Neural cell (in vitro differentiated cells): Measurements from ENCODE around the gene XIRP2. TPM values are rescaled to one million over a fixed set of nuclear protein-coding genes. Genes with fewer than 3 reads are reported as not detected.

Source experiments
- H2AFZ ChIP-seq: fragments of 200-600, 300-800 bp; sonication (generic), shearing (Covaris generic); 2 replicates; pipeline ENCODE4 v1.6.0; 2014; ENCODE audit warnings: low read depth, mild to moderate bottlenecking, antibody characterized with exemption, low read length, moderate library complexity
- H3F3A ChIP-seq: fragments of 200-600 bp; shearing (Covaris generic); 2 replicates; pipeline ENCODE4 v1.6.1; 2016; ENCODE audit warnings: mild to moderate bottlenecking, moderate library complexity, mixed read lengths, antibody characterized with exemption, low read length; ENCODE audit not compliant: insufficient read depth, poor library complexity, severe bottlenecking
- H3K27ac ChIP-seq: fragments of 200-600, 300-800 bp; sonication (generic), shearing (Covaris generic); 2 replicates; pipeline ENCODE4 v1.5.1; 2014; ENCODE audit warnings: mild to moderate bottlenecking, low read length, moderate library complexity
- H3K27me3 ChIP-seq: fragments of 300-800, 200-600 bp; sonication (generic), shearing (Covaris generic); 2 replicates; pipeline ENCODE4 v1.6.0; 2014; ENCODE audit warnings: mild to moderate bottlenecking, low read depth, low read length, moderate library complexity; ENCODE audit not compliant: insufficient read depth
- H3K36me3 ChIP-seq: fragments of 300-800, 200-600 bp; sonication (generic), shearing (Covaris generic); 2 replicates; pipeline ENCODE4 v1.5.1; 2014; ENCODE audit warnings: mild to moderate bottlenecking, antibody characterized with exemption, low read length, moderate library complexity; ENCODE audit not compliant: insufficient read depth
- H3K4me2 ChIP-seq: fragments of 300-800, 200-600 bp; sonication (generic), shearing (Covaris generic); 2 replicates; pipeline ENCODE4 v1.6.0; 2014; ENCODE audit warnings: mild to moderate bottlenecking, low read length
- H3K4me3 ChIP-seq: fragments of 300-800, 200-600 bp; sonication (generic), shearing (Covaris generic); 2 replicates; pipeline ENCODE4 v1.5.1; 2014; ENCODE audit warnings: mild to moderate bottlenecking, low read length, moderate library complexity
- H3K79me2 ChIP-seq: fragments of 200-600 bp; shearing (Covaris generic); replicated peaks from 2 replicates; pipeline ENCODE4 v1.6.0; 2014; ENCODE audit warnings: mild to moderate bottlenecking, low read length, moderate library complexity; ENCODE audit not compliant: insufficient read depth
- H3K9ac ChIP-seq: fragments of 300-800, 200-600 bp; sonication (generic), shearing (Covaris generic); 2 replicates; pipeline ENCODE4 v1.6.1; 2016; ENCODE audit warnings: mild to moderate bottlenecking, low read length, mixed read lengths
- H3K9me2 ChIP-seq: fragments of 200-600 bp; shearing (Covaris generic); 2 replicates; pipeline ENCODE4 v1.6.1; 2016; ENCODE audit warnings: mild to moderate bottlenecking, low read length, mixed read lengths; ENCODE audit not compliant: insufficient read depth
- H3K9me3 ChIP-seq: fragments of 200-600, 300-800 bp; sonication (generic), shearing (Covaris generic); 2 replicates; pipeline ENCODE4 v1.6.1; 2016; ENCODE audit warnings: mild to moderate bottlenecking, mixed run types, low read length, moderate library complexity, mixed read lengths
- H4K20me1 ChIP-seq: fragments of 200-600 bp; shearing (Covaris generic); 2 replicates; pipeline ENCODE4 v1.6.1; 2016; ENCODE audit warnings: mild to moderate bottlenecking, mixed run types; ENCODE audit not compliant: insufficient read depth
- EP300 ChIP-seq: fragments of 450-650 bp; conservative IDR thresholded peaks from 2 replicates; pipeline ENCODE4 v1.6.1; 2014; ENCODE audit warnings: antibody characterized with exemption, mild to moderate bottlenecking, moderate library complexity; ENCODE audit not compliant: poor library complexity, severe bottlenecking
- EZH2 ChIP-seq: fragments of 200-600, 300-800 bp; shearing (Covaris generic), sonication (generic); IDR thresholded peaks from 2 replicates; pipeline ENCODE4 v1.6.1; 2014; ENCODE audit warnings: antibody characterized with exemption, low read length, borderline replicate concordance, mild to moderate bottlenecking; ENCODE audit not compliant: insufficient read depth, poor library complexity, severe bottlenecking
- MXI1 ChIP-seq: fragments of 450-650 bp; conservative IDR thresholded peaks from 2 replicates; pipeline ENCODE4 v1.6.1; 2014; ENCODE audit warnings: antibody characterized with exemption, mild to moderate bottlenecking; ENCODE audit not compliant: poor library complexity, severe bottlenecking
- POLR2AphosphoS5 ChIP-seq: IDR thresholded peaks from 2 replicates; pipeline ENCODE4 v1.6.1; 2012
- RAD21 ChIP-seq: fragments of 450-650 bp; conservative IDR thresholded peaks from 2 replicates; pipeline ENCODE4 v1.6.1; 2014; ENCODE audit warnings: antibody characterized with exemption, mild to moderate bottlenecking, moderate library complexity
- REST ChIP-seq: IDR thresholded peaks from 2 replicates; pipeline ENCODE4 v1.6.1; 2012; ENCODE audit warnings: borderline replicate concordance
- SMC3 ChIP-seq: fragments of 450-650 bp; conservative IDR thresholded peaks from 2 replicates; pipeline ENCODE4 v1.6.1; 2014; ENCODE audit warnings: antibody characterized with exemption, mild to moderate bottlenecking, moderate library complexity; ENCODE audit not compliant: poor library complexity
- TAF1 ChIP-seq: IDR thresholded peaks from 2 replicates; pipeline ENCODE4 v1.6.1; 2012; ENCODE audit warnings: low read depth
- polyA plus RNA-seq: library from polyadenylated mRNA; depleted of rRNA; stranded (reverse); fragments of >200 nt; gene quantifications from 2 replicates; pipeline ENCODE4 v1.2.3, GENCODE V29; 2014
- TF ChIP-seq, protein P1 (sequence below): fragments of 450-650 bp; IDR thresholded peaks from 2 replicates; pipeline ENCODE4 v1.5.1; 2014; ENCODE audit warnings: antibody characterized with exemption, mild to moderate bottlenecking, moderate library complexity; ENCODE audit not compliant: poor library complexity, severe bottlenecking

XIRP2 gene
- polyA plus RNA-seq, 1 donor from 2014 or later = not detected

DNA sequence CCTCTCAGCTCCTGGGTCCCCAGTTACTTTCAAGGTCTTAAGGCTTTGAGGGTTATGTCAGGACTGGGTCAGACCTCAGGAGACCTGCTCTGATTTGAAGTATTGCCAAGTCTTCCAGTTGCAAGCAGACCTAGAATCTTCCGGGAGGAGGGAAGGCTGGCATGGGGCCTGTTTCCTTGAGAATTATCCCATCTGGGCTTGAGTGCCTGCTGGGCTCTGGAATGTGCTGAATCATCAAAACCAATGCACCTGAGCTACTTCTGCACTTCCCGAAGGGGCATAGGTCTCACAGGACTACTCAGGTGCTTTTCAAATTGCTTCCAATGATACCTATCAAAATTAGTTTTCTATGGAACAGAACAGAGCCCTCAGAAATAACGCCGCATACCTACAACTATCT, 327.3 kb downstream of the XIRP2 start:
- no peaks in the 10 kb centered on the region for H3K9me2 ChIP-seq
- no peak overlapping the region for H3K9ac ChIP-seq
- no peaks in the 10 kb centered on the region for H3K9me3 ChIP-seq
- H3K27ac ChIP-seq = no peak overlapping the region
- H4K20me1 ChIP-seq = no peaks in the 10 kb centered on the region
- TF ChIP-seq TAF1 (no peak), SMC3 (no peak), RAD21 (no peak), EZH2 (no peak), MXI1 (no peak)
- TF ChIP-seq, protein P1, sequence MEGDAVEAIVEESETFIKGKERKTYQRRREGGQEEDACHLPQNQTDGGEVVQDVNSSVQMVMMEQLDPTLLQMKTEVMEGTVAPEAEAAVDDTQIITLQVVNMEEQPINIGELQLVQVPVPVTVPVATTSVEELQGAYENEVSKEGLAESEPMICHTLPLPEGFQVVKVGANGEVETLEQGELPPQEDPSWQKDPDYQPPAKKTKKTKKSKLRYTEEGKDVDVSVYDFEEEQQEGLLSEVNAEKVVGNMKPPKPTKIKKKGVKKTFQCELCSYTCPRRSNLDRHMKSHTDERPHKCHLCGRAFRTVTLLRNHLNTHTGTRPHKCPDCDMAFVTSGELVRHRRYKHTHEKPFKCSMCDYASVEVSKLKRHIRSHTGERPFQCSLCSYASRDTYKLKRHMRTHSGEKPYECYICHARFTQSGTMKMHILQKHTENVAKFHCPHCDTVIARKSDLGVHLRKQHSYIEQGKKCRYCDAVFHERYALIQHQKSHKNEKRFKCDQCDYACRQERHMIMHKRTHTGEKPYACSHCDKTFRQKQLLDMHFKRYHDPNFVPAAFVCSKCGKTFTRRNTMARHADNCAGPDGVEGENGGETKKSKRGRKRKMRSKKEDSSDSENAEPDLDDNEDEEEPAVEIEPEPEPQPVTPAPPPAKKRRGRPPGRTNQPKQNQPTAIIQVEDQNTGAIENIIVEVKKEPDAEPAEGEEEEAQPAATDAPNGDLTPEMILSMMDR = no peak
- no peaks in the 10 kb centered on the region for H3K36me3 ChIP-seq
- H3K4me2 ChIP-seq = no peak overlapping the region
- H3F3A ChIP-seq = no peaks in the 10 kb centered on the region
- H2AFZ ChIP-seq = no peak overlapping the region
- no peaks in the 10 kb centered on the region for H3K27me3 ChIP-seq
- H3K4me3 ChIP-seq = no peak overlapping the region
- no peaks in the 10 kb centered on the region for H3K79me2 ChIP-seq

DNA sequence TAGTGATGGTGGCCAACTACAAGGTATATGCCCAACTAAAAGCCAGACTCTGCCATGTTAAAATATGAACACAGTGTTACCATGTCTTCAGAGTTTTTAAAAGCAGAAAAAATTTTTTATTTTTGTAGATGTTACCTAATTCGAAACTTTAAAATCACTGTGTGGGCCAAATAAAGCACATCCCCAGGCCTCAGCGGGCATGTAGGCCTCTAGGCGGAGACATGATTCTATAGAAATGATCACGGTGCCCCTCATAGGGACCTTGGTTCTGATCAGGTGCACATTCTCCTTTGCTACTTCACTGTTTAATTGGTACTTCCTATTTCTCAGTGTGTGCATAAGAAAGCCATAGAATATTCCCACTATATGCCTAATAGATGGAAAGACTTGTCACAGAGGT, 349.2 kb downstream of the XIRP2 start:
- Histone ChIP-seq H3K9me2 (no peaks in the 10 kb centered on the region), H3K36me3 (no peaks in the 10 kb centered on the region), H3K27me3 (no peaks in the 10 kb centered on the region), H3F3A (no peaks in the 10 kb centered on the region), H3K27ac (no peak overlapping the region), H3K79me2 (no peaks in the 10 kb centered on the region), H2AFZ (no peak overlapping the region), H3K4me3 (no peak overlapping the region), H3K9ac (no peak overlapping the region), H3K9me3 (no peaks in the 10 kb centered on the region), H4K20me1 (no peaks in the 10 kb centered on the region), H3K4me2 (no peak overlapping the region)
- no peak for TF ChIP-seq POLR2AphosphoS5
- TF ChIP-seq SMC3 = no peak
- no peak for TF ChIP-seq EP300
- TF ChIP-seq TAF1 = no peak
- TF ChIP-seq MXI1 = no peak
- TF ChIP-seq, protein P1 = no peak
- TF ChIP-seq REST = no peak
- TF ChIP-seq EZH2 = no peak
- no peak for TF ChIP-seq RAD21
